ENCODE results near the gene MOB3A.

- TF ChIP-seq GATA3 (IDR thresholded peaks at IDR 0.05; ENCODE audit: low read depth, low read length) (no peak), GATA2 (IDR thresholded peaks at IDR 0.05; ENCODE audit: low read depth, low read length) (no peak)
Measured at GRCh38 chr19:2042485-2043250, 53.5 kb downstream of the MOB3A start.

Measured in SH-SY5Y (cell line).